Kidney (tissue), 14 donors: ENCODE data around the gene PIGL. TPM values are rescaled to one million over a fixed set of nuclear protein-coding genes. Genes with fewer than 3 reads are reported as not detected.

ENCODE experiments used
- DNase-seq, 5 donors: peaks; one replicate each; pipeline ENCODE4 v3.0.0-alpha.2; 2013 to 2020
- FAIRE-seq: peaks from 2 replicates; lab custom pipeline; 2012; peaks lifted over from hg19 to GRCh38; lab: Jason Lieb, UNC
- H3K27ac ChIP-seq, 2 donors: one replicate each; pipeline ENCODE4 v1.7.0; 2013; ENCODE audit warnings: low read depth in 2 of 2, low read length in 2 of 2, inconsistent platforms in 1 of 2
- H3K27me3 ChIP-seq: one replicate; pipeline ENCODE4 v1.7.1; 2013; ENCODE audit warnings: low read length, inconsistent platforms; ENCODE audit not compliant: control insufficient read depth, insufficient read depth
- H3K36me3 ChIP-seq, 3 donors: one replicate each; pipeline versions ENCODE4 v1.7.0 to v1.7.1; 2013; ENCODE audit warnings: low read length in 3 of 3, control low read depth in 1 of 3, inconsistent platforms in 1 of 3; ENCODE audit not compliant: insufficient read depth in 3 of 3, control insufficient read depth in 2 of 3
- H3K4me1 ChIP-seq, 3 donors: one replicate each; pipeline versions ENCODE4 v1.7.0 to v1.7.1; 2013; ENCODE audit warnings: low read length in 3 of 3, inconsistent platforms in 1 of 3, low read depth in 1 of 3; ENCODE audit not compliant: control insufficient read depth in 2 of 3, insufficient read depth in 2 of 3
- H3K4me3 ChIP-seq, 3 donors: one replicate each; pipeline versions ENCODE4 v1.7.0 to v1.8.1; 2013; ENCODE audit warnings: low read length in 3 of 3, control low read depth in 1 of 3, inconsistent platforms in 1 of 3
- H3K9ac ChIP-seq, 3 donors: one replicate each; pipeline versions ENCODE4 v1.7.0 to v1.7.1; 2013; ENCODE audit warnings: low read length in 3 of 3, control low read depth in 1 of 3, inconsistent platforms in 1 of 3
- H3K9me3 ChIP-seq, 3 donors: one replicate each; pipeline versions ENCODE4 v1.7.0 to v1.7.1; 2013; ENCODE audit warnings: low read length in 3 of 3, control low read depth in 1 of 3, inconsistent platforms in 1 of 3; ENCODE audit not compliant: control insufficient read depth in 2 of 3, insufficient read depth in 1 of 3
- CTCF ChIP-seq: IDR thresholded peaks from 3 replicates; pipeline ENCODE4 v1.5.1; 2012; ENCODE audit warnings: mild to moderate bottlenecking, moderate library complexity, borderline replicate concordance; ENCODE audit not compliant: insufficient read depth; ENCODE audit errors: extremely low read depth
- intact Hi-C: fragments of 100-400 bp; cut with DNase I; formaldehyde crosslinking; loops from one replicate; pipeline ENCODE4 v1.11.1; 2022
- polyA plus RNA-seq: library from polyadenylated mRNA; stranded (reverse); fragments of 350-450 nt; fragmentation: Illumina TruSeq; extraction: RNeasy Lipid Tissue Mini Kit (QIAGEN cat#74804); gene quantifications from one replicate; pipeline ENCODE4 v1.2.3, GENCODE V29; 2014; ENCODE audit warnings: low read depth, low replicate concordance; ENCODE audit not compliant: insufficient read depth
- total RNA-seq: library from RNA; stranded (reverse); fragmentation: NEBNext Ultra II Directional; extraction: Animal tissue kit (Norgen Biotek cat#: 25700); gene quantifications from one replicate; pipeline ENCODE4 v1.2.1, GENCODE V29; 2021
- donor health status: control.
- donor health status: control.
- donor health status: control.
- donor health status: control.
- donor health status: control.
- donor health status: DM: yes; HTN: yes; CAD: no.
- donor health status: Normal renal cell carcinoma (clear cell type).

PIGL gene
- total and polyA plus RNA-seq, 2 donors from 2014 or later: 13.6 to 33.5 TPM

- intact Hi-C loops: no loop called here
Observed at GRCh38 chr17:16353317-16354174, 136.5 kb downstream of the PIGL start, which contains the start of gene CENPV. CENPV (minus strand) TSS chr17:16353469; CDS start chr17:16353436, 33 bp downstream.

GRCh38 chr17:16354585-16354984 is 137.6 kb downstream of the PIGL start:
- DNase-seq (peak in 1 of 5 donors; percentile 51), FAIRE-seq (no peak)
- Histone ChIP-seq H3K27ac (no peak overlapping the region), H3K4me1 (peaks cover 0 to 2% (median 0%) of the 10 kb centered on the region in 3 donors), H3K9me3 (no peaks in the 10 kb centered on the region), H3K4me3 (no peak overlapping the region), H3K27me3 (no peaks in the 10 kb centered on the region), H3K36me3 (peaks cover 0 to under 1% (median 0%) of the 10 kb centered on the region in 3 donors), H3K9ac (no peak overlapping the region)
- intact Hi-C loops: no loop called here
- TF ChIP-seq CTCF: no peak

More at GRCh38 chr17:16353317-16354174, 136.5 kb downstream of the PIGL start, which contains the start of gene CENPV:
- peak within 1 kb of the TSS; percentile 65 to 74 (median 73) for H3K4me3 ChIP-seq
- peak; percentile 62 to 82 (median 72) for DNase-seq
- FAIRE-seq: no peak
- peaks cover 0 to 2% (median 0%) of the 10 kb centered on the region in 3 donors for H3K4me1 ChIP-seq
- H3K27me3 ChIP-seq: no peaks in the 10 kb centered on the region
- TF ChIP-seq CTCF: peak; percentile 28
- H3K36me3 ChIP-seq: peaks cover 0 to 3% (median 0%) of the 10 kb centered on the region in 3 donors
- H3K9ac ChIP-seq: peak within 1 kb of the TSS; percentile 55 to 60 (median 55)
- H3K27ac ChIP-seq: no peak within 1 kb of the TSS
- no peaks in the 10 kb centered on the region for H3K9me3 ChIP-seq

GRCh38 chr17:16358394-16358793 is 141.4 kb downstream of the PIGL start:
- no peaks in the 10 kb centered on the region for H3K9me3 ChIP-seq
- no peak for DNase-seq
- intact Hi-C loops: no loop called here
- no peak for TF ChIP-seq CTCF
- no peak for FAIRE-seq
- H3K27ac ChIP-seq: no peak overlapping the region
- no peaks in the 10 kb centered on the region for H3K27me3 ChIP-seq
- no peaks in the 10 kb centered on the region for H3K36me3 ChIP-seq
- peaks cover 0 to 2% (median under 1%) of the 10 kb centered on the region in 3 donors for H3K4me1 ChIP-seq
- H3K4me3 ChIP-seq: no peak overlapping the region
- H3K9ac ChIP-seq: no peak overlapping the region
